ENCODE measurements around the gene VAPA. TPM values are rescaled to one million over a fixed set of nuclear protein-coding genes. Genes with fewer than 3 reads are reported as not detected.

Gene VAPA
- total RNA-seq, 6 experiments from 2014 or later: 69.6 to 149 (median 90.7) TPM

DNA sequence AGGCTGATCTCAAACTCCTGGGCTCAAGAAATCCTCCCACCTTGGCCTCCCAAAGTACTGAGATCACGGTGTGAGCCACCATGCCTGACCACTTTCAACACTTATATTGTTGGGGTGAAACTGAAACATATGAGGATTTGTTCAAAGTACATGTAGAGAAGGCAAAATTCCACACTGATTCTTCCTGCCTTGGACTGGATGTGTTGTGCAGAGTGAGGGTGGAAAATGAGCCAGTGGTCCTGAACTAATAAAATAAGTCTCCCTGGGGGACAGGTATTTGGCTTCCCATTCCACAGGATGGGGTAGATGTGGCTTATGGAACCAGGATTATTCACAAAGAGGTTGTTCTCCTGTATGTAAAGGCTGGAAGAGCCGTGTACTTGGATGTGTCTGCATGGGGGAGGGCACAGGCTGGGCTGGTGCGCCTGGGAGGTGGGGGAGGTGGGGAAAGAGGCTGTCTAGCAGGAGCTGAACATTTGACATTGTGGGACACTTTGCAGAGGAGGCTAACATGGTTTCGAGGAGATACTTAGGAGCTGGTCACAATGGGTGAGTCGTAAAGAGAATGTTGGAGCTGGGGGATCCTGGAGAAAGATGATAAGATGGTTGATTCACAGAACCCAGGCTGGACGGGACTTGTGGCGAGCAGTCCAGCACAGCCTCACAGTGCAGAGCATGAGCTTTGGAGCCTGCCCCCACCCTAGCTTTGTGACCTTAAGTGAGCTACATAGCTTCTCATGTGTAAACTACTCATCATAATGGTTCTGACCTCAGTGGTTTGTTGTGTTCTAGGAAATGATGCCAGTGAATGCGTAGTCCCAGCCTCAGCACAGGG lies 28.4 kb upstream of the VAPA start, which contains the start of gene TXNDC2:
TSS of gene TXNDC2 (plus strand) at position 804 of the 835 bp plus-strand sequence. CDS start 708 bp downstream, outside the sequence.
- Histone ChIP-seq H3K9me3 (no peaks in the 10 kb centered on the region), H3K4me3 (no peak within 1 kb of the TSS), H3K36me3 (no peaks in the 10 kb centered on the region), H3K27me3 (no peaks in the 10 kb centered on the region), H3K4me1 (no peaks in the 10 kb centered on the region), H3K27ac (no peak within 1 kb of the TSS)
- intact Hi-C loops (cut with DNase I): no loop called here
- TF ChIP-seq POLR2A (IDR thresholded peaks at IDR 0.05): no peak
- TF ChIP-seq, protein P1, sequence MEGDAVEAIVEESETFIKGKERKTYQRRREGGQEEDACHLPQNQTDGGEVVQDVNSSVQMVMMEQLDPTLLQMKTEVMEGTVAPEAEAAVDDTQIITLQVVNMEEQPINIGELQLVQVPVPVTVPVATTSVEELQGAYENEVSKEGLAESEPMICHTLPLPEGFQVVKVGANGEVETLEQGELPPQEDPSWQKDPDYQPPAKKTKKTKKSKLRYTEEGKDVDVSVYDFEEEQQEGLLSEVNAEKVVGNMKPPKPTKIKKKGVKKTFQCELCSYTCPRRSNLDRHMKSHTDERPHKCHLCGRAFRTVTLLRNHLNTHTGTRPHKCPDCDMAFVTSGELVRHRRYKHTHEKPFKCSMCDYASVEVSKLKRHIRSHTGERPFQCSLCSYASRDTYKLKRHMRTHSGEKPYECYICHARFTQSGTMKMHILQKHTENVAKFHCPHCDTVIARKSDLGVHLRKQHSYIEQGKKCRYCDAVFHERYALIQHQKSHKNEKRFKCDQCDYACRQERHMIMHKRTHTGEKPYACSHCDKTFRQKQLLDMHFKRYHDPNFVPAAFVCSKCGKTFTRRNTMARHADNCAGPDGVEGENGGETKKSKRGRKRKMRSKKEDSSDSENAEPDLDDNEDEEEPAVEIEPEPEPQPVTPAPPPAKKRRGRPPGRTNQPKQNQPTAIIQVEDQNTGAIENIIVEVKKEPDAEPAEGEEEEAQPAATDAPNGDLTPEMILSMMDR (IDR thresholded peaks at IDR 0.05): no peak
- no peak for DNase-seq
- whole genome bisulfite sequencing (ENCODE audit: insufficient coverage, low coverage, low lambda C conversion rate, missing lambda C conversion rate): 92% methylated on average over 7 of the region's 8 CpGs
- ATAC-seq: peak in 1 of 4 donors; percentile 12

GRCh38 chr18:9886005-9886348 lies 27.8 kb upstream of the VAPA start:
- H3K27ac ChIP-seq: no peak overlapping the region
- TF ChIP-seq, protein P1 (IDR thresholded peaks at IDR 0.05): no peak
- no peak for TF ChIP-seq POLR2A (IDR thresholded peaks at IDR 0.05)
- ATAC-seq (no peak), DNase-seq (no peak)
- H3K27me3 ChIP-seq: no peaks in the 10 kb centered on the region
- H3K4me1 ChIP-seq: no peaks in the 10 kb centered on the region
- intact Hi-C loops (cut with DNase I): no loop called here
- no peak overlapping the region for H3K4me3 ChIP-seq
- no peaks in the 10 kb centered on the region for H3K9me3 ChIP-seq
- no peaks in the 10 kb centered on the region for H3K36me3 ChIP-seq
- 86% methylated on average over 3 of the region's 3 CpGs for WGBS (ENCODE audit: insufficient coverage, low coverage, low lambda C conversion rate, missing lambda C conversion rate)

DNA sequence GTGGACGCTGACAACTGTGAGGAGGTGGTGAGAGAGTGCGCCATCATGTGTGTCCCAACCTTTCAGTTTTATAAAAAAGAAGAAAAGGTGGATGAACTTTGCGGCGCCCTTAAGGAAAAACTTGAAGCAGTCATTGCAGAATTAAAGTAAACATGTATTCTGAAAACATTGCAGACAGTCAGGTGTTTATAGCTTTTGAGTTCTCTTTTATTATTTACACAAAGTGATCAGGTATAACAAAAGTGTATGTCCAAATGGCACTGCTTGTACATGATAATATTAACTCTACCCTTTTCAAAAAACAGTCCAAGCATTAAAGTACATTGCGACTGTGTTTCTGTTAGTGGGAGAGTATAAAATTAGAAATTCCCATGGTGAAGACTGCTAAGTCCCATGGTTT lies 25.8 kb upstream of the VAPA start:
- DNase-seq (no peak), ATAC-seq (no peak)
- WGBS (ENCODE audit: insufficient coverage, low coverage, low lambda C conversion rate, missing lambda C conversion rate): 93% methylated on average over 5 of the region's 5 CpGs
- TF ChIP-seq, protein P1 (IDR thresholded peaks at IDR 0.05): no peak
- no peak for TF ChIP-seq POLR2A (IDR thresholded peaks at IDR 0.05)
- Histone ChIP-seq H3K4me1 (no peaks in the 10 kb centered on the region), H3K4me3 (no peak overlapping the region), H3K27me3 (no peaks in the 10 kb centered on the region), H3K36me3 (no peaks in the 10 kb centered on the region), H3K27ac (no peak overlapping the region), H3K9me3 (no peaks in the 10 kb centered on the region)
- intact Hi-C loops (cut with DNase I): no loop called here

- no peaks in the 10 kb centered on the region for H3K9me3 ChIP-seq
- no peak for TF ChIP-seq POLR2A (IDR thresholded peaks at IDR 0.05)
- TF ChIP-seq, protein P1 (IDR thresholded peaks at IDR 0.05): no peak
- ATAC-seq (no peak), DNase-seq (no peak)
- H3K4me1 ChIP-seq: no peaks in the 10 kb centered on the region
- no peak overlapping the region for H3K27ac ChIP-seq
- 73% methylated on average over 5 of the region's 5 CpGs for WGBS (ENCODE audit: insufficient coverage, low coverage, low lambda C conversion rate, missing lambda C conversion rate)
- H3K4me3 ChIP-seq: no peak overlapping the region
- H3K36me3 ChIP-seq: no peaks in the 10 kb centered on the region
- intact Hi-C loops (cut with DNase I): no loop called here
- H3K27me3 ChIP-seq: no peaks in the 10 kb centered on the region
Measured at GRCh38 chr18:9890196-9890595, 23.6 kb upstream of the VAPA start.

Data from right lobe of liver (tissue), 6 donors.